Activated CD4-positive, alpha-beta T cell treated with anti-CD3 and anti-CD28 coated beads for 48 hours (primary cell): Measurements from ENCODE around the gene CALML6.
"Not testable (repeated sequence)": the region's sequence is repeated elsewhere in the genome, so short reads cannot be mapped to it uniquely, and the experiment has no call there.

ENCODE experiments used
- DNase-seq: peaks from one replicate; pipeline ENCODE4 v3.0.0-alpha.2; 2020

CALML6 gene, protein sequence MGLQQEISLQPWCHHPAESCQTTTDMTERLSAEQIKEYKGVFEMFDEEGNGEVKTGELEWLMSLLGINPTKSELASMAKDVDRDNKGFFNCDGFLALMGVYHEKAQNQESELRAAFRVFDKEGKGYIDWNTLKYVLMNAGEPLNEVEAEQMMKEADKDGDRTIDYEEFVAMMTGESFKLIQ

DNA sequence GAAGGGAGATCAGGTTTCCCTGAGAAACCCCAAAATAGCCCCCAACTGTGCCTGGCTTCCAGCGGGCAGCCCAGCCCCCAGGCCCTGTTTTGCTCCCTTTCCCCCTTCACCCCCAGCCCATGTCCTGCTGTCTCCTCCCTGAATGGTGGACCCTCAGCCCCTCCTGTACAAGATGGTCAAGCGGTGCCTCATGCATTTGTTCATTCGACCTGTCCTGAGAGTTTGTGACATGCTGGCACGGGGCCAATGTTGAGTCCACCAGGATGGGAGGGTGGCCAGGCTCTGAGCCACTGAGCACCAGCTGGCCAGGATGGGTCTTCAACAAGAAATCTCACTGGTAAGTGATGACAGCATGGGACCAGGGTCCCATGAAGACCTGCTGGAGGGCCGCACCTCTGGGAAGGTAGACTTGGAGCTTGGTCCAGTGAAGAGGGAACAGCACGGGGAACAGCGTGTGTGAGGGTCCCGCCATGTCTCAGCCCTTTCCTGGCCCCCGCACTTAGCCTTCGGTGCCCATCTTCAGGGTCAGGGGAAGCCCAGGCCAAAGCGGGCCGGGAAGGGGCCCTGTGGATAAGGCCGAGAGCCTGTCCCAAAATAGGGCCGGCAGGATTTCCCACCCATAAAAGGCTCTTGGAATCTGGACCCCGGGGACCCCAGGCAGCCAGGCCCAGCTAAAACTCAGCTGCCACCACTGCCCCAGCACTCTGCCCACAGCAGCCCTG, at the start of gene CALML6:
Gene CALML6 (plus strand): TSS at position 290 of the 722 bp plus-strand sequence. CDS start 21 bp downstream, at position 311.
- no peak for DNase-seq

DNA sequence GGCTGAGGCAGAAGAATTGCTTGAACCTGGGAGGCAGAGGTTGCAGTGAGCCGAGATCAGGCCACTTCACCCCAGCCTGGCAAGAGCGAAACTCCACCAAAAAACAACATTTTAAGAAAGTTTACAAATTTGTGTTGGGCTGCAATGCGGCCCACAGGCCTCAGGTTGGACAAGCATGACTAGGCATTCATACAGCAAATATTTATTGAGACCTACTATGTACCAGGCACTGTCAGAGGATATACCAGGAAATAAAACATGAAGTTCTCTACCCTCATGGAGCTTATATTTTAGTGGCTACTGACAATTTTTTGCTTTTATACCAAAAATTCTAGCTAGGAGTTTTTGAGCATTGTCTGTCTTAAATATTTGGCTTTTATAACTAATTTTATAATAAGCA, 47.9 kb upstream of the CALML6 start:
- DNase-seq = no peak

- DNase-seq = no peak
Measured at GRCh38 chr1:1869469-1869868, 45.6 kb upstream of the CALML6 start.

- no peak for DNase-seq
Measured at GRCh38 chr1:1872329-1872994, 42.6 kb upstream of the CALML6 start.

- no peak for DNase-seq
Measured at GRCh38 chr1:1873186-1873585, 41.9 kb upstream of the CALML6 start.

DNA sequence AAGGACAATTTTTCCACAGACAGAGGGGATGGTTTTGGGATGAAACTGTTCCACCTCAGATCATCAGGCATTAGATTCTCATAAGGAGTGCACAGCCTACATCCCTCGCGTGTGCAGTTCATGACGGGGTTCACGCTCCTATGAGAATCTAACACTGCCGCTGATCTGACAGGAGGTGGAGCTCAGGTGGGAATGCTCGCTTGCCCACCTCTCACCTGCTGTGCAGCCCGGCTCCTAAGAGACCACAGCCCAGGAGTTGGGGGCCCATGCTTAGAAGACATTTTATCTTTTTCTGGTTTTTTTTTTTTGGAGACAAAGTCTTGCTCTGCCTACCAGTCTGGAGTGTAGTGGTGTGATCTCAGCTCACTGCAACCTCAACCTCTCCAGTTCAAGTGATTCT, 40.2 kb upstream of the CALML6 start:
- DNase-seq = no peak

DNA sequence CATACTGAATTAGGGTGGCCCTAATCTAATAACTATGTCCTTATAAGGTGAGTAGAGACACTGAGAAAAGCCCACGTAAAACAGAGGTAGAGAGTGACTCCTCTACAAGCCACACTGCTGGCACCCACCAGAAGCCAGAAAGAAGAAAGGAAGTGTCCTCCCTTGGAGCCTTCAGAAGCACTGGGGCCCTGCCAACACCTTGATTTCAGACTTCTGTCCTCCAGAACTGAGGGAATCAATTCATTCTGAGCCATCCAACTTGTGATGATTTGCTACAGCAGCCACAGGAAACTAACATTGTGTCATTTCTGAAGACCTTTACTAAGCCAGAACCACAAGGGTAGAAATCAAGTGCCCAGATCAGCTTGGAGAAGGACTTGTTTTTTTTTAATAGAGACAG, 39.1 kb upstream of the CALML6 start:
- peak; percentile 64 for DNase-seq

DNA sequence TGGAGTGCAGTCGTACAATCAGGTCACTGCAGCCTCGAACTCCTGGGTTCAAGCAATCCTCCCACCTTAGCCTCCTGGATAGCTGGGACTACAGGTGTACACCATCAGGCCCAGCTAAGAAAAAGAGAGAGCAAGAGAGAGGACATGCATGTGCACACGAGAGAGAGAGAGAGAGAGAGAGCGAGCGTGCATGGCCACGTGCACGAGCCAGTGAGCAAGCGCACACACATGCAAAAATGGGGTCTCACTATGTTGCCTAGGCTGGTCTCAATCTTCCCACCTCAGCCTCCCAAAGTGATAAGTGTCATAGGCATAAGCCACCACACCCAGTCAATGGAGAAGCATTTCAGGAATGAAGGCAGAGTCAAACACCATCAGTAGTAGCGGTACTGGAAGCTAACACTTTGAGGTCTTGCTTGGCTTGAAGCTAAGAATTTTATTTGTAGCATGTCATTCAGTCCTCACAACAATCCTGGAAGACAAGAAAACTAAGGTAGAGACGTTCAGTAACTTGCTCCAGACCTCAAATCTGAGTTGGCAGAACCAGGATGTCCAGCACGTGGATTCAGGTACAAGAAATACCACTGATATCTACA, 38.6 kb upstream of the CALML6 start:
- DNase-seq = no peak

GRCh38 chr1:1877865-1878436, 37.1 kb upstream of the CALML6 start:
- no peak for DNase-seq

DNA sequence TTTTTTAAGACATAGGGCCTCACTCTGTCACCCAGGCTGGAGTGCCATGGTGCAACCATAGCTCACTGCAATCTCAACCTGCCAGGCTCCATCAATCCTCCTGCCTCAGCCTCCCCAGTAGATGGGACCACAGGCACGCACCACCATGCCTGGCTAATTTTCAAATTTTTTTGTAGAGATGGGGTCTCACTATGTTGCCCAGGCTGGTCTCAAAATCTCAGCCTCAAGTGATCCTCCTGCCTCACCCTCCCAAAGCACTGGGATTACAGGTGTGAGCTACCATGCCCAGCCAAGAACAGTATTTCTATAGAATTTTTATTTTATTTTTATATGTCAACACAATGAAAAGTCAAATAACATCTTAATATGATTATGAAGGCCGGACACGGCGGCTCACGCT, 35.1 kb upstream of the CALML6 start:
- DNase-seq = no peak

- no peak for DNase-seq
Measured at GRCh38 chr1:1880617-1881312, 34.3 kb upstream of the CALML6 start.

GRCh38 chr1:1881727-1882126, 33.3 kb upstream of the CALML6 start:
- DNase-seq = no peak

DNA sequence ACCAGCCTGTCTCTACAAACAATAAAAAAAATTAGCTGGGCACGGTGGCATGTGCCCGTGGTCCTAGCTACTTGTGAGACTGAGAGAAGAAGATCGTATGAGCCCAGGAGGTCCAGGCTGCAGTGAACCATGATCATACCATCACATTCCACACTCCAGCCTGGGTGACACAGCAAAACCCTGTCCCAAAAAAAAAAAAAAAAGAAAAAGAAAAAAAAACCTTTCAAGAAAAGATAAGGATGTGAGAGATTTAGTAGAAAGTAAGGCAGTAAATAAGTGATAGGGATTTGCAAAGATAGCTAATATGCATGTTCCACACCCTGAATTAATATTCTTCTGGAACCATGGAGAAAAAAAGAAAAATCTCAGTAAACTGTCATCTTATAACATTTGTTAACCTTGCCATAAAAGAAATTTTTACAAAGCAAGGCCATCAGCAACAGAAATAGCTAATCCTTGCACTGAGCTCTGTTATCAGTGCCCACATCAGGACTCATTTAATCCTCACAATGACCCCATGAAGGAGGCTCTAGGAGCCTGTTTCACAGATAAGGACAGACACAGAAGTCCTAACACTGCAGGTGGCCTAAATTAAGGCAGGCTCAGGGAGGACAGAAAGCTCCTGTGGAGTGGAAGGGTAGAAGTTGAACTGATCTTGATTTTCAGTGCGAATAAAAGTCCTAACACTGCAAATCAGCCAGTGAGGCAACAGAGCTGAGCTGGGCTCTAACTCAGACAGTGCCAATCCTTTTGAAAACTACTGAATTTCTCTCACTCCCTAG, 31.8 kb upstream of the CALML6 start:
- DNase-seq = no peak

DNA sequence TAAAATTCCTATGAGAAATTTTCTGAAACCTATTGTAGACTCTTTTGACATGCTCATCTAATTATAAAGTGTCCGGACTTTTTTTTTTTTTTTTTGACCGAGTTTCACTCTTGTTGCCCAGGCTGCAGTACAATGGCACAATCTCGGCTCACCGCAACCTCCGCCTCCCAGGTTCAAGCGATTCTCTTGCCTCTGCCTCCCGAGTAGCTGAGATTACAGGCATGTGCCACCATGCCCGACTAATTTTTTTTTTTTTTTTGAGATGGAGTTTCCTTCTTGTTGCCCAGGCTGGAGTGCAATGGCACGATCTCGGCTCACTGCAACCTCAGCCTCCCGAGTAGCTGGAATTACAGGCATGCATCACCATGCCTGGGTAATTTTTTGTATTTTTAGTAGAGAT, 31.2 kb upstream of the CALML6 start:
- not testable (repeated sequence) for DNase-seq

GRCh38 chr1:1889090-1889750, 25.8 kb upstream of the CALML6 start:
- no peak for DNase-seq

DNA sequence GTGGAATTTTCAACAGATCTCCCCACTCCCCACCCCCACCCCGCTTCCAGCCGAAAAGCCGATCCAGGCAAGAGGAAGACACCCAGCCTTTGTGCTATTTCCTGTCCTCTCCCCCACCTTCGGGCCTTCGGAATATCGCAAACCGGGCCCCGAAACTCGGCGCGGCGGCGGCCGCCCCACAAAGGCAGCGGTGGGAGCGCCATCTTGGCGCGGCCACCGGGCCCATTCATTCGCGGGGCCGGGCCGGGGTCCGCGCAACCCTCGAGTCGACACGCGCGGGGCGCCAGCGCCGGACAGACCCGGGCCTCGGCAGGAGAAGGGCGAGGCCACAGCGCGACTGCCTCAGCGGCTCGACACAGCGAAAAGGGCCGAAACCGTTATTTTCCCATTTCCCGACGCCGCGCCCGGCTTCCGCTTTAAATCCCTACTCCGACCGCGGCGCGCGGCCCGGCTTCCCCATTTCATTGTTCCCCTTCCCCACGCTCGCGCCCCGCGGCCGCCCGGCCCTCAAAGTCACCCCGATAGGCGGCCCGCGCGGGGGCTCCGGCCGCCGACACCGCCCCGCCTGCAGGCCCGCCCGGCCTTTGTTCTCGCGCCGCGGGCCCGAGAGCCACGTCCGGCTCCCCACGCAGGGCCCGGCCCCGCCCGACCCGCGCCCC, 25.1 kb upstream of the CALML6 start:
- peak; percentile 57 for DNase-seq

GRCh38 chr1:1890506-1891348, 24.3 kb upstream of the CALML6 start, which contains the start of gene GNB1:
Gene GNB1, minus strand, starts transcription at chr1:1891087. Its CDS starts 65,634 bp downstream, at chr1:1825453.
- DNase-seq = peak; percentile 90

- peak; percentile 76 for DNase-seq
Measured at GRCh38 chr1:1891349-1892078, 23.5 kb upstream of the CALML6 start.
